ENCODE data around the gene PLA2G6. TPM values are rescaled to one million over a fixed set of nuclear protein-coding genes. Genes with fewer than 3 reads are reported as not detected.
A peak's percentile ranks its signal among the peaks of the same experiment; 100 is the strongest.

The PLA2G6 gene
- total RNA-seq, 2 experiments from 2014 or later: 48.8 to 50.2 TPM

GRCh38 chr22:38110863-38111852 lies 70.5 kb downstream of the PLA2G6 start:
- Mint-ChIP-seq H3K36me3 (ENCODE audit: low read depth) (peaks cover 8% of the 10 kb centered on the region), H3K4me3 (no peak overlapping the region), H3K4me1 (ENCODE audit: low read depth) (peaks cover 4% of the 10 kb centered on the region), H3K27me3 (no peaks in the 10 kb centered on the region), H3K27ac (no peak overlapping the region), H3K9me3 (no peaks in the 10 kb centered on the region)
- intact Hi-C loops (cut with DNase I, micrococcal nuclease): loop anchor here in 1 of 2 experiments (10.0 kb wide), 1 partner anchor 104 kb away; no protein-coding TSS in a partner anchor
- Histone ChIP-seq H3K27me3 (ENCODE audit: control insufficient read depth in 1 of 2, insufficient read depth in 2 of 2, low read length in 2 of 2) (no peaks in the 10 kb centered on the region), H3K36me3 (ENCODE audit: insufficient read depth, low read length) (peaks cover 16% of the 10 kb centered on the region), H3K4me3 (ENCODE audit: low read length) (no peak overlapping the region), H3K27ac (ENCODE audit: low read depth in 1 of 2, low read length in 2 of 2) (no peak overlapping the region), H3K9me3 (ENCODE audit: control insufficient read depth in 1 of 2, insufficient read depth in 1 of 2, low read length in 2 of 2) (peaks cover 0 to 10% of the 10 kb centered on the region in 2 experiments), H3K4me1 (ENCODE audit: insufficient read depth, low read length) (peaks cover 8% of the 10 kb centered on the region)
- TF ChIP-seq, protein P1, sequence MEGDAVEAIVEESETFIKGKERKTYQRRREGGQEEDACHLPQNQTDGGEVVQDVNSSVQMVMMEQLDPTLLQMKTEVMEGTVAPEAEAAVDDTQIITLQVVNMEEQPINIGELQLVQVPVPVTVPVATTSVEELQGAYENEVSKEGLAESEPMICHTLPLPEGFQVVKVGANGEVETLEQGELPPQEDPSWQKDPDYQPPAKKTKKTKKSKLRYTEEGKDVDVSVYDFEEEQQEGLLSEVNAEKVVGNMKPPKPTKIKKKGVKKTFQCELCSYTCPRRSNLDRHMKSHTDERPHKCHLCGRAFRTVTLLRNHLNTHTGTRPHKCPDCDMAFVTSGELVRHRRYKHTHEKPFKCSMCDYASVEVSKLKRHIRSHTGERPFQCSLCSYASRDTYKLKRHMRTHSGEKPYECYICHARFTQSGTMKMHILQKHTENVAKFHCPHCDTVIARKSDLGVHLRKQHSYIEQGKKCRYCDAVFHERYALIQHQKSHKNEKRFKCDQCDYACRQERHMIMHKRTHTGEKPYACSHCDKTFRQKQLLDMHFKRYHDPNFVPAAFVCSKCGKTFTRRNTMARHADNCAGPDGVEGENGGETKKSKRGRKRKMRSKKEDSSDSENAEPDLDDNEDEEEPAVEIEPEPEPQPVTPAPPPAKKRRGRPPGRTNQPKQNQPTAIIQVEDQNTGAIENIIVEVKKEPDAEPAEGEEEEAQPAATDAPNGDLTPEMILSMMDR (IDR thresholded peaks at IDR 0.05): no peak
- ATAC-seq (ENCODE audit: poor library complexity) (no peak), DNase-seq (no peak)
- CTCF ChIA-PET: no interaction called here
- POLR2A ChIA-PET: no interaction called here

- peak within 1 kb of the TSS; percentile 39 for H3K27ac Mint-ChIP-seq
- ChIA-PET POLR2A (no interaction called here), CTCF (no interaction called here)
- H3K36me3 Mint-ChIP-seq (ENCODE audit: low read depth): peaks cover 8% of the 10 kb centered on the region
- peaks cover 4% of the 10 kb centered on the region for H3K4me1 Mint-ChIP-seq (ENCODE audit: low read depth)
- no peaks in the 10 kb centered on the region for H3K27me3 Mint-ChIP-seq
- ATAC-seq (ENCODE audit: poor library complexity) (no peak), DNase-seq (no peak)
- no peaks in the 10 kb centered on the region for H3K27me3 ChIP-seq (ENCODE audit: control insufficient read depth in 1 of 2, insufficient read depth in 2 of 2, low read length in 2 of 2)
- no peak within 1 kb of the TSS for H3K4me3 ChIP-seq (ENCODE audit: low read length)
- H3K27ac ChIP-seq (ENCODE audit: low read depth in 1 of 2, low read length in 2 of 2): no peak within 1 kb of the TSS
- H3K36me3 ChIP-seq (ENCODE audit: insufficient read depth, low read length): peaks cover 12% of the 10 kb centered on the region
- peaks cover 8% of the 10 kb centered on the region for H3K4me1 ChIP-seq (ENCODE audit: insufficient read depth, low read length)
- intact Hi-C loops (cut with DNase I, micrococcal nuclease): loop anchor here in 1 of 2 experiments (10.0 kb wide), 1 partner anchor 105 kb away; no protein-coding TSS in a partner anchor
- TF ChIP-seq, protein P1 (IDR thresholded peaks at IDR 0.05): no peak
- H3K9me3 ChIP-seq (ENCODE audit: control insufficient read depth in 1 of 2, insufficient read depth in 1 of 2, low read length in 2 of 2): peaks cover 0 to 10% of the 10 kb centered on the region in 2 experiments
- no peaks in the 10 kb centered on the region for H3K9me3 Mint-ChIP-seq
- no peak within 1 kb of the TSS for H3K4me3 Mint-ChIP-seq
Observed at GRCh38 chr22:38110008-38110862, 71.4 kb downstream of the PLA2G6 start, which contains the start of gene BAIAP2L2. Gene BAIAP2L2 (minus strand): TSS chr22:38110684. CDS start chr22:38110525, 159 bp downstream.

- intact Hi-C loops (cut with DNase I, micrococcal nuclease): loop anchor here in 1 of 2 experiments (10.0 kb wide), 1 partner anchor 105 kb away; no protein-coding TSS in a partner anchor
- Mint-ChIP-seq H3K27ac (peak overlapping the region; percentile 39), H3K4me3 (no peak overlapping the region)
Observed at GRCh38 chr22:38109371-38110001, 72.1 kb downstream of the PLA2G6 start.

More at GRCh38 chr22:38109371-38110001, 72.1 kb downstream of the PLA2G6 start:
- ChIA-PET CTCF (no interaction called here), POLR2A (no interaction called here)
- H3K9me3 ChIP-seq (ENCODE audit: control insufficient read depth in 1 of 2, insufficient read depth in 1 of 2, low read length in 2 of 2): peaks cover 0 to 10% of the 10 kb centered on the region in 2 experiments
- H3K4me3 ChIP-seq (ENCODE audit: low read length): no peak overlapping the region
- ATAC-seq (ENCODE audit: poor library complexity): no peak
- Mint-ChIP-seq H3K27me3 (no peaks in the 10 kb centered on the region), H3K36me3 (ENCODE audit: low read depth) (peaks cover 6% of the 10 kb centered on the region), H3K4me1 (ENCODE audit: low read depth) (peaks cover 3% of the 10 kb centered on the region), H3K9me3 (no peaks in the 10 kb centered on the region)
- peaks cover 3% of the 10 kb centered on the region for H3K4me1 ChIP-seq (ENCODE audit: insufficient read depth, low read length)
- H3K36me3 ChIP-seq (ENCODE audit: insufficient read depth, low read length): peaks cover 12% of the 10 kb centered on the region
- TF ChIP-seq, protein P1 (IDR thresholded peaks at IDR 0.05): no peak
- no peaks in the 10 kb centered on the region for H3K27me3 ChIP-seq (ENCODE audit: control insufficient read depth in 1 of 2, insufficient read depth in 2 of 2, low read length in 2 of 2)
- H3K27ac ChIP-seq (ENCODE audit: low read depth in 1 of 2, low read length in 2 of 2): no peak overlapping the region
- DNase-seq: peak in 2 of 14 experiments; percentile 31 to 44

Data from CD4-positive, alpha-beta T cell (primary cell).